ENCODE data around the gene ALKBH5. TPM values are rescaled to one million over a fixed set of nuclear protein-coding genes. Genes with fewer than 3 reads are reported as not detected.

ALKBH5 gene
- total RNA-seq, 2 donors from 2014 or later: 177 to 193 TPM

DNA sequence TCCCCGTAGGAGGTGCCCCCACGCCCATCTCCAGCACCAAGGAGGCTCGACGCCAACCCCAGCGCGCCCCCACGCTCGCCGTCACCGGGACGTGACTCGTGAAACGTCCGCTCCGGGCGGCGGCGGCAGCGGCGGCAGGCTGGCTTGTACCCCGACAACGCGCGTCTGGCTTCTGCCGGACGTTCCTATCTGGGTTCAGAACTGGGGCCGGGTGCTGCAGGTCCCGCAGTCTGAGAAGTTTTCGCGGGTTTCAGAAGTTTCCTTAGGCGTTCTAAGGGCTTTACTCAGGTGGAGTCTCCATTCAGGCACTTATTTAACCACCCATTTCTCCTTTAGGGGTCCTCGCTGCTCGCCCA, 672 bp upstream of the ALKBH5 start:
- TF ChIP-seq CTCF (IDR thresholded peaks at IDR 0.05): no peak
- DNase-seq (ENCODE audit: low spot score): peak; percentile 85
- Histone ChIP-seq H3K27me3 (no peaks in the 10 kb centered on the region), H3K27ac (peak overlapping the region; percentile 92 to 94), H3K9me3 (no peaks in the 10 kb centered on the region), H3K4me3 (peak overlapping the region; percentile 85 to 92), H3K4me1 (peaks cover 0 to 47% of the 10 kb centered on the region in 2 donors), H3K36me3 (no peaks in the 10 kb centered on the region)

DNA sequence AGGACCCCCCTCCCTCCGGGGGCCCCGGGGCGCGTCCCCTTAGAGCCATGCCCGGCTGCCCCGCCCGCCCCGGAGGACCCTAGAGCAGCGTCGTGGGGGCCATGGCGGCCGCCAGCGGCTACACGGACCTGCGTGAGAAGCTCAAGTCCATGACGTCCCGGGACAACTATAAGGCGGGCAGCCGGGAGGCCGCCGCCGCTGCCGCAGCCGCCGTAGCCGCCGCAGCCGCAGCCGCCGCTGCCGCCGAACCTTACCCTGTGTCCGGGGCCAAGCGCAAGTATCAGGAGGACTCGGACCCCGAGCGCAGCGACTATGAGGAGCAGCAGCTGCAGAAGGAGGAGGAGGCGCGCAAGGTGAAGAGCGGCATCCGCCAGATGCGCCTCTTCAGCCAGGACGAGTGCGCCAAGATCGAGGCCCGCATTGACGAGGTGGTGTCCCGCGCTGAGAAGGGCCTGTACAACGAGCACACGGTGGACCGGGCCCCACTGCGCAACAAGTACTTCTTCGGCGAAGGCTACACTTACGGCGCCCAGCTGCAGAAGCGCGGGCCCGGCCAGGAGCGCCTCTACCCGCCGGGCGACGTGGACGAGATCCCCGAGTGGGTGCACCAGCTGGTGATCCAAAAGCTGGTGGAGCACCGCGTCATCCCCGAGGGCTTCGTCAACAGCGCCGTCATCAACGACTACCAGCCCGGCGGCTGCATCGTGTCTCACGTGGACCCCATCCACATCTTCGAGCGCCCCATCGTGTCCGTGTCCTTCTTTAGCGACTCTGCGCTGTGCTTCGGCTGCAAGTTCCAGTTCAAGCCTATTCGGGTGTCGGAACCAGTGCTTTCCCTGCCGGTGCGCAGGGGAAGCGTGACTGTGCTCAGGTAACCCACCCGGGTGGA, 759 bp downstream of the ALKBH5 start:
- Histone ChIP-seq H3K27ac (peak overlapping the region; percentile 92 to 94), H3K4me3 (peak overlapping the region; percentile 85 to 92), H3K36me3 (peaks cover 2% of the 10 kb centered on the region), H3K9me3 (no peaks in the 10 kb centered on the region), H3K4me1 (peaks cover 0 to 61% of the 10 kb centered on the region in 2 donors), H3K27me3 (no peaks in the 10 kb centered on the region)
- no peak for TF ChIP-seq CTCF (IDR thresholded peaks at IDR 0.05)
- peak; percentile 75 for DNase-seq (ENCODE audit: low spot score)

GRCh38 chr17:18185391-18185790, 1.8 kb downstream of the ALKBH5 start:
- peaks cover 0 to 72% of the 10 kb centered on the region in 2 donors for H3K4me1 ChIP-seq
- H3K4me3 ChIP-seq: peak overlapping the region; percentile 85 to 92
- no peak for TF ChIP-seq CTCF (IDR thresholded peaks at IDR 0.05)
- H3K27me3 ChIP-seq: no peaks in the 10 kb centered on the region
- no peaks in the 10 kb centered on the region for H3K9me3 ChIP-seq
- no peak for DNase-seq (ENCODE audit: low spot score)
- peak overlapping the region; percentile 92 to 94 for H3K27ac ChIP-seq
- peaks cover 9% of the 10 kb centered on the region for H3K36me3 ChIP-seq

DNA sequence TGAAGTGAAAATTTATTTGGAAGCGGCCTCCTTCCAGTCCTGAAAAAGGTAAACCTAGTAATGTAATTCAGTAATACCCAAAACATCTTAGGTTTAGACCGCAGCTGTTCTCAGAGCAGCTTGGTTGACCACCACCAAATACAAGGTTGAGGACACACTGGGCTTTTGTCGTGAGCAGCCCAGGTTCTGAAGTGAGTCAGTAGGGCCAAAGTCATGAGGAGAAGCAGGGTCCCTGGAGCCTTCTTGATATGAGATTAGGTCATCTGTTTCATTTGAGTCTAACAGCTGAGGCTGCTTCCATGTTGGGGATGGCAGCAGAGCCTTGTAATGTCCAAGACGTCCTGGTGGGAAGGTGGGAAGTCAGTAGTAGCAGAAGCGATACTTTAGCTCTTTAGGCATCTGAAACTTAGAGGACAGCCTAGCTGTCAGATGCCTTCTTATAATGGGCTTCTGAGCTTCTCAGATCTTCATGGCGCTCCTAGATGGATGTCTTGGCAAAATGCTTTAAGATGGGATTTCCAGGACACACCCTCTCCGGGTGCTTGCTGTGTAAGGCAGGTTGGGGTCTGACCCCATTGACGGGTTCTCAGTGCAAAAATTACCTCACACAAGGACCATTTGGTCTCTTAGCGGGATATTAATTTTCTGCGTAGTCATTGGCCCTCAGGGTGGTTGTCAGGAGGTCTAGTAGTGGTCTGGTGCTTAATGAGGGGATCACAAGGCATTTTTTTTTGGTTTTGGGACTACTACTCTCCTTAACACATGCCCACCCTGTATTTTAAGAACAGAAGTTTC, 2.4 kb downstream of the ALKBH5 start:
- Histone ChIP-seq H3K9me3 (no peaks in the 10 kb centered on the region), H3K4me1 (peaks cover 0 to 78% of the 10 kb centered on the region in 2 donors), H3K36me3 (peaks cover 9% of the 10 kb centered on the region), H3K4me3 (peak overlapping the region; percentile 85 to 92), H3K27ac (peak overlapping the region; percentile 92 to 94), H3K27me3 (no peaks in the 10 kb centered on the region)
- DNase-seq (ENCODE audit: low spot score): no peak
- TF ChIP-seq CTCF (IDR thresholded peaks at IDR 0.05): no peak

GRCh38 chr17:18186627-18186982, 3.0 kb downstream of the ALKBH5 start:
- peaks cover 9% of the 10 kb centered on the region for H3K36me3 ChIP-seq
- no peaks in the 10 kb centered on the region for H3K9me3 ChIP-seq
- H3K4me3 ChIP-seq: peak overlapping the region; percentile 85 to 92
- TF ChIP-seq CTCF (IDR thresholded peaks at IDR 0.05): no peak
- peak overlapping the region; percentile 92 to 94 for H3K27ac ChIP-seq
- peaks cover 0 to 81% of the 10 kb centered on the region in 2 donors for H3K4me1 ChIP-seq
- DNase-seq (ENCODE audit: low spot score): no peak
- H3K27me3 ChIP-seq: no peaks in the 10 kb centered on the region
